B cell (primary cell): ENCODE data around the gene EML6. TPM values are rescaled to one million over a fixed set of nuclear protein-coding genes. Genes with fewer than 3 reads are reported as not detected.

Source experiments
- ATAC-seq: fragments of 200-7000 bp; cut with Tn5 transposase; one replicate; pipeline ENCODE4 v1.10.0; 2021; ENCODE audit warnings: low read depth, mild to moderate bottlenecking, moderate number of reproducible peaks, moderate library complexity
- CTCF ChIA-PET: fragments of 350-600 bp; sonication (Branson Sonifier 250); formaldehyde crosslinking; loops from one replicate; lab custom pipeline; 2021; ENCODE audit warnings: antibody characterized with exemption, inconsistent platforms; lab: Charles Lee
- POLR2A ChIA-PET: fragments of 350-600 bp; sonication (Branson Sonifier 250); formaldehyde crosslinking; loops from one replicate; lab custom pipeline; 2021; ENCODE audit warnings: antibody characterized with exemption; lab: Charles Lee
- DNase-seq: peaks from one replicate; pipeline ENCODE4 v3.0.0; 2013
- H2AFZ ChIP-seq: 2 replicates; pipeline ENCODE4 v1.6.1; 2012; ENCODE audit warnings: mild to moderate bottlenecking, low read depth, low read length; ENCODE audit not compliant: insufficient read depth, poor library complexity, severe bottlenecking
- H3K27ac ChIP-seq, 2 donors: 1 replicate in 1 of 2; 2 replicates in 1 of 2; pipeline ENCODE4 v1.5.1; 2012 to 2013; ENCODE audit warnings: low read length in 2 of 2, mild to moderate bottlenecking in 2 of 2, moderate library complexity in 1 of 2
- H3K27me3 ChIP-seq, 4 experiments: fragments of 200-600 bp in 1 of 4; sonication (generic) in 1 of 4; replicated peaks in 1 of 4; 1 replicate in 2 of 4; 2 replicates in 2 of 4; pipeline versions ENCODE4 v1.6.1 to v1.7.0; 2013 to 2016; ENCODE audit warnings: low read length in 3 of 4, mild to moderate bottlenecking in 2 of 4, mixed read lengths in 1 of 4, moderate library complexity in 1 of 4; ENCODE audit not compliant: insufficient read depth in 4 of 4, control insufficient read depth in 3 of 4; ENCODE audit errors: control extremely low read depth in 1 of 4
- H3K36me3 ChIP-seq, 2 experiments: replicated peaks in 1 of 2; 1 replicate in 1 of 2; 2 replicates in 1 of 2; pipeline versions ENCODE4 v1.6.1 to v1.7.1; 2013; ENCODE audit warnings: low read length in 1 of 2; ENCODE audit not compliant: insufficient read depth in 2 of 2, control insufficient read depth in 1 of 2; ENCODE audit errors: control extremely low read depth in 1 of 2, extremely low read depth in 1 of 2
- H3K4me1 ChIP-seq, 2 donors: fragments of 200-600 bp in 1 of 2; sonication (generic) in 1 of 2; 1 replicate in 1 of 2; 2 replicates in 1 of 2; pipeline versions ENCODE4 v1.5.1 to v1.6.1; 2013 to 2017; ENCODE audit warnings: low read length in 2 of 2; ENCODE audit not compliant: control insufficient read depth in 2 of 2, insufficient read depth in 2 of 2
- H3K4me2 ChIP-seq: replicated peaks from 2 replicates; pipeline ENCODE3; 2012; ENCODE audit warnings: mild to moderate bottlenecking, low read depth, low read length; ENCODE audit not compliant: poor library complexity, severe bottlenecking
- H3K4me3 ChIP-seq, 5 experiments: fragments of 200-600 bp in 1 of 5; sonication (generic) in 1 of 5; 1 replicate in 3 of 5; 2 replicates in 2 of 5; pipeline versions ENCODE4 v1.5.1 to v1.7.0; 2011 to 2016; ENCODE audit warnings: low read length in 4 of 5, mild to moderate bottlenecking in 4 of 5, low read depth in 2 of 5, control low read depth in 1 of 5, moderate library complexity in 1 of 5; ENCODE audit not compliant: insufficient read depth in 1 of 5; ENCODE audit errors: control extremely low read depth in 1 of 5, extremely low read depth in 1 of 5
- H3K79me2 ChIP-seq: fragments of 200-600 bp; sonication (generic); one replicate; pipeline ENCODE4 v1.6.0; 2016; ENCODE audit warnings: low read length; ENCODE audit not compliant: control insufficient read depth, insufficient read depth
- H3K9ac ChIP-seq: fragments of 200-600 bp; sonication (generic); 2 replicates; pipeline ENCODE4 v1.6.1; 2017; ENCODE audit warnings: mild to moderate bottlenecking, low read length, moderate library complexity
- H3K9me3 ChIP-seq, 3 donors: one replicate each; pipeline versions ENCODE4 v1.6.1 to v1.7.1; 2013; ENCODE audit warnings: low read length in 2 of 3; ENCODE audit not compliant: control insufficient read depth in 2 of 3, insufficient read depth in 1 of 3; ENCODE audit errors: control extremely low read depth in 1 of 3
- H4K20me1 ChIP-seq: 2 replicates; pipeline ENCODE4 v1.6.0; 2012; ENCODE audit warnings: mild to moderate bottlenecking, low read length; ENCODE audit not compliant: insufficient read depth, control insufficient read depth, poor library complexity, severe bottlenecking
- H3K27ac Mint-ChIP-seq: one replicate; pipeline ENCODE4 v1.8.0; 2021; ENCODE audit warnings: mixed read lengths
- H3K27me3 Mint-ChIP-seq: one replicate; pipeline ENCODE4 v1.8.0; 2021; ENCODE audit warnings: mixed read lengths
- H3K4me1 Mint-ChIP-seq: one replicate; pipeline ENCODE4 v1.8.0; 2021; ENCODE audit warnings: mixed read lengths
- H3K4me3 Mint-ChIP-seq: one replicate; pipeline ENCODE4 v1.8.0; 2021; ENCODE audit warnings: mixed read lengths
- H3K9me3 Mint-ChIP-seq: one replicate; pipeline ENCODE4 v1.8.0; 2022; ENCODE audit warnings: mixed read lengths; ENCODE audit not compliant: insufficient read depth
- CTCF ChIP-seq: fragments of 200-600 bp; IDR thresholded peaks from one replicate; pipeline ENCODE4 v1.8.0; 2022; ENCODE audit warnings: antibody characterized with exemption, mild to moderate bottlenecking
- EZH2 ChIP-seq: IDR thresholded peaks from 2 replicates; pipeline ENCODE4 v1.6.1; 2012; ENCODE audit warnings: borderline replicate concordance, low read depth, mild to moderate bottlenecking, moderate library complexity, low read length; ENCODE audit not compliant: insufficient read depth, poor library complexity, severe bottlenecking
- WGBS: methylation state at CpG from one replicate; pipeline ENCODE4 v1.1.5; 2013; ENCODE audit warnings: missing lambda C conversion rate; ENCODE audit not compliant: insufficient coverage; 5-methylcytosine and 5-hydroxymethylcytosine counted together
- intact Hi-C: fragments of 100-400 bp; cut with micrococcal nuclease; formaldehyde crosslinking; loops from one replicate; pipeline ENCODE4 v1.10.0; 2022
- polyA plus RNA-seq: library from polyadenylated mRNA; depleted of rRNA; stranded (reverse); fragments of >200 nt; gene quantifications from 2 replicates; pipeline ENCODE4 v1.2.3, GENCODE V29; 2012
- total RNA-seq, 2 donors: library from RNA; stranded (reverse); fragments of 120-200 nt in 1 of 2; gene quantifications; 1 replicate in 1 of 2; 2 replicates in 1 of 2; pipeline versions ENCODE4 v1.2.3 to v1.2.4, GENCODE V29; 2013 to 2022

EML6 gene
- total and polyA plus RNA-seq, 2 donors (not counting 1 experiment from before 2014, with no cell fraction given) = 42.5 to 53.7 TPM

- no peaks in the 10 kb centered on the region for H3K79me2 ChIP-seq
- H3K27me3 Mint-ChIP-seq = peaks cover 15% of the 10 kb centered on the region
- ATAC-seq (no peak), DNase-seq (no peak)
- peaks cover 5% of the 10 kb centered on the region for H3K4me1 Mint-ChIP-seq
- no peak overlapping the region for H3K4me2 ChIP-seq
- ChIA-PET CTCF (interaction anchor here (1.4 kb wide), 1 partner anchor 24 kb away, joined by 3 read pairs; no protein-coding TSS in a partner anchor), POLR2A (interaction anchor here (0.9 kb wide), 1 partner anchor 12 kb away, joined by 3 read pairs; no protein-coding TSS in a partner anchor)
- no peak overlapping the region for H3K9ac ChIP-seq
- no peaks in the 10 kb centered on the region for H4K20me1 ChIP-seq
- no peak overlapping the region for H2AFZ ChIP-seq
- peaks cover 3% of the 10 kb centered on the region for H3K9me3 Mint-ChIP-seq
- no peak overlapping the region for H3K27ac Mint-ChIP-seq
- H3K4me1 ChIP-seq = peaks cover 0 to 5% of the 10 kb centered on the region in 2 donors
- peaks cover 0 to 9% (median 5%) of the 10 kb centered on the region in 4 experiments for H3K27me3 ChIP-seq
- TF ChIP-seq CTCF (peak; percentile 29), EZH2 (no peak)
- H3K36me3 ChIP-seq = no peaks in the 10 kb centered on the region
- H3K4me3 Mint-ChIP-seq = no peak overlapping the region
- WGBS = 94% methylated on average over 4 of the region's 4 CpGs
- H3K4me3 ChIP-seq = no peak overlapping the region
- no peak overlapping the region for H3K27ac ChIP-seq
- peaks cover 0 to 2% (median 2%) of the 10 kb centered on the region in 3 donors for H3K9me3 ChIP-seq
- intact Hi-C loops = no loop called here
Observed at GRCh38 chr2:54685263-54685775, 38.1 kb upstream of the EML6 start.

DNA sequence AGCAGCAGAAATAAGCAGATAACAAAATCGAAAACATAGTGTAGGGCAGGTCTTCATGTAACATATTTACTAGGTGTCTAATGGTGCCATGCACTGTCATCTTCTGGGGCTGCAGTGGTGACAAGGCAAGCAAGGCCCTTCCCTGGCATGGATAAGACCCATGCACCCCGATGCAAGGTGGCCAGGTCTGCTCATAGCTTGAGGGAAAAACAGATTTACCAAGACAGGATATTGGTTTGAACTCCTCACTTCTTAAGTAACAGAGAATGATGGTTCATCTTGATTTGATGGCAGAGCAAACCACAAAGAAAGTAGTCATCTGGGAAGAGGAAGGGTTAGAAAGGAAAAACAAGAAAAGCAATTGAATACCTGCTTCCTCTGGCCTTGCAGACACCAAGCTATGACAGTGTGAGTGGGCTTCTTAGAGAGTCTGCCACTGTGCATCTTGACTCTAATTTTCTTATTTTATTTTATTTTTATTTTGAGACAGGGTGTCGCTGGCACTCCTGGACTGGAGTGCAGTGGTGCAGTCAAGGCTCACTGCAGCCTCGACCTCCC is 35.8 kb upstream of the EML6 start:
- WGBS = 71% methylated on average over 3 of the region's 4 CpGs
- Histone ChIP-seq H3K4me2 (no peak overlapping the region), H2AFZ (no peak overlapping the region), H3K27me3 (peaks cover 0 to 9% (median 5%) of the 10 kb centered on the region in 4 experiments), H3K9me3 (peaks cover 0 to 2% (median 0%) of the 10 kb centered on the region in 3 donors), H3K36me3 (no peaks in the 10 kb centered on the region), H3K4me3 (no peak overlapping the region), H3K9ac (no peak overlapping the region), H3K79me2 (no peaks in the 10 kb centered on the region), H3K27ac (no peak overlapping the region), H3K4me1 (no peaks in the 10 kb centered on the region), H4K20me1 (no peaks in the 10 kb centered on the region)
- POLR2A ChIA-PET = no interaction called here
- H3K27ac Mint-ChIP-seq = no peak overlapping the region
- no peaks in the 10 kb centered on the region for H3K4me1 Mint-ChIP-seq
- H3K4me3 Mint-ChIP-seq = no peak overlapping the region
- H3K27me3 Mint-ChIP-seq = peaks cover 15% of the 10 kb centered on the region
- no peak for DNase-seq
- no peak for ATAC-seq
- CTCF ChIA-PET = interaction anchor here (1.6 kb wide), 1 partner anchor 21 kb away, joined by 3 read pairs; no protein-coding TSS in a partner anchor
- no peak for TF ChIP-seq CTCF
- TF ChIP-seq EZH2 = no peak
- intact Hi-C loops = no loop called here
- H3K9me3 Mint-ChIP-seq = no peaks in the 10 kb centered on the region
